NOMO-1 treated with dmso at 0.1 percent for 144 hours (cell line): Measurements from ENCODE around the gene ATP6V1C2.
"Not testable (repeated sequence)": the region's sequence is repeated elsewhere in the genome, so short reads cannot be mapped to it uniquely, and the experiment has no call there.

Experiments
- DNase-seq: peaks from one replicate; lab custom pipeline; 2025; ENCODE audit not compliant: unreplicated experiment; lab: John Stamatoyannopoulos, UW

ATP6V1C2 gene

GRCh38 chr2:10783421-10783820 is 62.0 kb downstream of the ATP6V1C2 start:
- no peak for DNase-seq

GRCh38 chr2:10784719-10785118 is 63.3 kb downstream of the ATP6V1C2 start:
- no peak for DNase-seq

DNA sequence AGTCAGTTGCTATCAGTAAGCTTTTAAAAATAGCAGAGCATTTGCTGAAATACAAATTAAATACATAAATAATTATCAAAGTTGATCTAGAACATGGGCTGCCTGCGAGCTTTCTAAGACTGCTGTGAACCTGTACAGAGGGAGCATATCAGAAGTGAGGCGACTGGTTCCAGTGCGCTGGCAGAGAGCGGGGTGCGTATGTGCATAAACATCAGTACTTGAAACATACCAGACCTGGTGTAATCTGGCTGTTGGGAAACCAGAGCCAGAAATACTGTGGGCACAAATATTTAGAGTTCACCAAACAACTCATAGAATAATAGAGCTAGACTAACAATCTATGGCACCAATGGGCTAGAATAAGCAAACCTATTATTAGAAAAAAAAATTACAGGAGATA is 63.8 kb downstream of the ATP6V1C2 start:
- DNase-seq: no peak

GRCh38 chr2:10786240-10786982 is 65.0 kb downstream of the ATP6V1C2 start:
- no peak for DNase-seq

DNA sequence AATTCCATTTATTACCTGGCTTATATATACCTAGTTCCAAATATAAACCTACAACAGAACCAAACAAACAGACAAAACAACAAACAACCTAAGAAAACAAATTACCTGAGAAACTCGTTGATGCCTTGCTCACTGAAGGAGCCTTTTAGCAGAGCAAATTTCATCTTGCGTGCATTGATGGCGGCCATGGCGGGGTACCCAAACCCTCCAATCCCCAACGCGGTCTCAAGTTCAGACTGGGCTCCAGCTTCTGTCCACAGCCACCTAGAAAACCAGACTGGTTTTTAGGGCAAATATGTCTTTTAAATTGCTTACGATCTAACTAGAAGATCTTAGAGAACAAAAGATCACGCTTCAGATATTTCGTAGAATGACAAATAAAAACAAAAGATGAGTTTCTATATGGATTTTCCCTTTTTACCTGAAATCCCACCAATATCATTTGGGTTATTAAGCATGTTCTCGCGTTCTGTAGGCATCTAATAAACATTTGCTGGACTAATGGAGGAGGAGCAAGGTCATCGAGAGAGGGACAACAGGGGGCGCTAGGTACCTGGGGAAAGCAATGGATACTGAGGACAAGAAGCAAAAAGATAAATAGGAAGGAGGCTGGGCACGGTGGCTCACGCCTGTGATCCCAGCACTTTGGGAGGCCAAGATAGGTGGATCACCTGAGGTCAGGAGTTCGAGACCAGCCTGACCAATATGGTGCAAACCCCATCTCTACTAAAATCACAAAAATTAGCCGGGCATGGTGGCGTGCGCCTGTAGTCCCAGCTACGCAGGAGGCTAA is 65.9 kb downstream of the ATP6V1C2 start:
- DNase-seq: no peak

- no peak for DNase-seq
These were observed 67.4 kb downstream of the ATP6V1C2 start for GRCh38 chr2:10788855-10789254.

GRCh38 chr2:10790228-10790973 is 69.0 kb downstream of the ATP6V1C2 start:
- DNase-seq: no peak

- no peak for DNase-seq
These were observed 70.7 kb downstream of the ATP6V1C2 start for GRCh38 chr2:10792001-10792634.

- no peak for DNase-seq
These were observed 71.4 kb downstream of the ATP6V1C2 start for GRCh38 chr2:10792660-10793400.

DNA sequence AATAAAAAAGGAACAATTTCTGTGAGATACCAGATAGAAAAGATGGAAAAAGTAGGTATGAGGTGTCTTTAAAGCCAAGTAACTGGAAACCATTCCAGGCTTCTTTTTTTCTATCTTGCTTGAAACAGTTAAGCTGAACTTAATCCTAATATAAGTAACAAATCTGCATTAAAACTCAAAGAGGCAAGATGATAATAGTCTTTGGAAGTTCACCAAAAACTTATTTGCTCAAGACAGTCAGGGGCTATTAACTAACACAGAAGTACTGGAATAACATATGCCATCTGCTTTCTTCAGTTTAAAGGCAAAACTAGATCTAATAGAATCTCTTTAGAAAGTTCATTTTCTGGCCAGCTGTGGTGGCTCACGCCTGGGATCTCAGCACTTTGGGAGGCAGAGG is 72.4 kb downstream of the ATP6V1C2 start:
- DNase-seq: no peak

DNA sequence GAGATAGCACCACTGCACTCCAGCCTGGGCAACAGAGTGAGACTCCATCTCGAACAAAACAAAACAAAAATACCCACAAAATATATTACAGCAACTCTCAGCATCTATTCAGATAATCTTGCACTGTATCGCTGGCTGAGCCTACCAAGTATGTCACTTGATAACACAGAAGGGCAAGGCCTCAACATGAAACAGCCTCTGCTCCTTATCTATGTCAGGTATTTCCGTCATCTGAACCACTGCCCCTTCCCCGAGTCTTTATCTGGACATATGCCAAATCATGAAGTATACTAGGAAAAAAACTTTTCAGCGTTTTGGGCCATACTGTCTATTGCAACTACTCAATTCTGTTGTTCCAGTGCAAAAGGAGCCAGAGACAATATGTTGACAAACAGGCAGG is 73.4 kb downstream of the ATP6V1C2 start:
- DNase-seq: no peak

GRCh38 chr2:10795508-10796046 is 74.1 kb downstream of the ATP6V1C2 start:
- DNase-seq: no peak

DNA sequence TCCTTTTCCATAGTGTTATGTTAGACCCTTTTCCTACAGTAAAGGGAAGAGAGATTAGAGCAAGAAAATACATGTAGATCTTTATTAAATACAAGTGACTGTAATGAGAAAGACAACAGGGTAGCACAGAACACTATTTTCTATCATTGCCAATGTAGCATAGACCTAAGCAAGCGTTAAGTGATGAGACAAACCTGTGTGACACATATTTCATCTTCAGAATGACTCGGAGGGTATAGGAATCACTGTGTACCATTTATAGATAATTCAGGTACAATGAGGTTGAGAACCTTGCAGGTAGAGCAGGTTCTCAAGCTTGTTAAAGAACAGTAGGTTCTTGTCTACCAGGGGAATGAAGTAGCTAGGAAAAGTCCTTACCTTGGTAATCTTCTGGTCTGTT is 75.3 kb downstream of the ATP6V1C2 start:
- DNase-seq: no peak

DNA sequence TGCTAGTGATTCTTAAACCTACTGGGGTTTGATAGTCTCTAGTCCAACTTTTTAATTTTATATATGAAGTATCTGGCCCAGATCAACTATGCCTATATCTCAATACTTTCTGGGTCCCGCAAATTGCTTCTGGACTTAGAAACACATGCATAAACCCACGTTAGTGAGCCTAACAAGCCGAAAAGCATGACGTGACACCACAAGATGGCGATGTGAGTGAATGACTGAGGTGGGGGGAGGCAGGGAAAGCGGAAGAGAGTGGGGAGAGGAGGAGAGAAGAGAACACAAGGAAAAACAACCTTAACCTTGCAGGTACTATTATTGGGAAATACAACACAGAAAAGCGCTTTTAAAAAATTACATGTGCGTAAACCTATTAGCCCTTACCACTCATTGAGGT is 77.4 kb downstream of the ATP6V1C2 start:
- DNase-seq: no peak

DNA sequence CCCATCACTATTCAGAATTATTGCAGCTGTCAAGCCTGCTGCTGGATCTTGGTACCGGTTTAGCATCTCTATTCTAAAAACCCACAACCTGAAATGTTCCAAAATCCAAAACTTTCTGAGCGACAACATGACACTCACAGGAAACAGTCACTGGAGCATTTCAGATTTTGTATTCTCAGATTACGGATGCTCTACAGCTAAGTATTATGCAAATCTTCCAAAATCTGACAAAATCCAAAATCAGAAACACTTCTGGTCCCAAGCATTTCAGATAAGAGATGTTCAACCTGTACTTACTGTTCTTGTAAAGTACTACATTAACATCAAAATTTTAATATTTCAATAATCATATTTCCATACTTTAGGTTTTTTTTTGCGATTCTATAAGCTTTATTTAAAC is 78.7 kb downstream of the ATP6V1C2 start:
- DNase-seq: no peak

- DNase-seq: no peak
These were observed 81.2 kb downstream of the ATP6V1C2 start for GRCh38 chr2:10802657-10803056.

- not testable (repeated sequence) for DNase-seq
These were observed 84.6 kb downstream of the ATP6V1C2 start for GRCh38 chr2:10805990-10806389.

DNA sequence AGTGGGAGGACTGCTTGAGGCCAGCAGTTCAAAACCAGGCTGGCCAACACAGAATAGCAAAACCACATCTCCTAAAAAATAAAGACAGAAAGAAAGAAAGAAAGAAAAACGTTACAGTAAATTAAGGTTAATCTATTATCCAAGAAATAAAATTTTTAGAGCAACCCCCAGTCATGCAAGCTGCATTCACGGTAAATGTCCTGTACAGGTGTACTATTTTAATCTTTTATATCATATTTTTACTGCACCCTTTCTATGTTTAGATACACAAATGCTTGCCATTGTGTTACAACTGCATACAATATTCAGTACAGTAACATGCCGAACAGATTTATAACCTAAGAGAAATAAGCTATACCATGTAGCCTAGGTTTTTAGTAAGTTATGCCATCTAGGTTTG is 85.1 kb downstream of the ATP6V1C2 start:
- no peak for DNase-seq

GRCh38 chr2:10810202-10811161 is 89.1 kb downstream of the ATP6V1C2 start:
- DNase-seq: no peak
